H1 (cell line): ENCODE results near the gene ACER3. TPM values are rescaled to one million over a fixed set of nuclear protein-coding genes. Genes with fewer than 3 reads are reported as not detected.
A peak's percentile ranks its signal among the peaks of the same experiment; 100 is the strongest.

Experiments
- CTCF ChIA-PET: fragments of 300-600 bp; sonication (Branson Sonifier 250); formaldehyde crosslinking; loops from one replicate; lab custom pipeline; 2021; ENCODE audit not compliant: partially characterized antibody; lab: Charles Lee
- POLR2A ChIA-PET: fragments of 300-600 bp; sonication (Branson Sonifier 250); formaldehyde crosslinking; loops from one replicate; lab custom pipeline; 2021; ENCODE audit warnings: inconsistent platforms; ENCODE audit not compliant: partially characterized antibody; lab: Charles Lee
- DNase-seq, 2 experiments: peaks; one replicate each; pipeline versions ENCODE4 v3.0.0 to v3.0.0-alpha.2; 2010 to 2022; ENCODE audit warnings: low spot score in 2 of 2, low read depth in 1 of 2, mixed read lengths in 1 of 2
- FAIRE-seq: peaks from 2 replicates; lab custom pipeline; 2011; peaks lifted over from hg19 to GRCh38; lab: Jason Lieb, UNC
- H2AFZ ChIP-seq: 2 replicates; pipeline ENCODE4 v1.8.1; 2012; ENCODE audit warnings: low read length, inconsistent platforms
- H2AK5ac ChIP-seq: 2 replicates; pipeline ENCODE4 v1.6.1; 2013; ENCODE audit warnings: low read depth, low read length
- H2BK120ac ChIP-seq: replicated peaks from 2 replicates; pipeline ENCODE3; 2013; ENCODE audit warnings: low read depth, low read length, inconsistent platforms
- H2BK12ac ChIP-seq: 2 replicates; pipeline ENCODE4 v1.6.1; 2013; ENCODE audit warnings: low read depth, low read length
- H2BK15ac ChIP-seq: 2 replicates; pipeline ENCODE4 v1.6.1; 2013; ENCODE audit warnings: low read length
- H2BK20ac ChIP-seq: 2 replicates; pipeline ENCODE4 v1.6.1; 2013; ENCODE audit warnings: low read length
- H2BK5ac ChIP-seq: 2 replicates; pipeline ENCODE4 v1.6.1; 2013; ENCODE audit warnings: low read depth, low read length
- H3K14ac ChIP-seq: 2 replicates; pipeline ENCODE4 v1.6.1; 2013; ENCODE audit warnings: inconsistent platforms; ENCODE audit not compliant: insufficient read length
- H3K18ac ChIP-seq: 2 replicates; pipeline ENCODE4 v1.6.1; 2013; ENCODE audit warnings: low read length; ENCODE audit errors: extremely low read depth
- H3K23ac ChIP-seq: 2 replicates; pipeline ENCODE4 v1.6.1; 2013; ENCODE audit warnings: inconsistent platforms; ENCODE audit not compliant: insufficient read length
- H3K23me2 ChIP-seq: 2 replicates; pipeline ENCODE4 v1.6.1; 2013; ENCODE audit warnings: low read depth, low read length
- H3K27ac ChIP-seq: 2 replicates; pipeline ENCODE4 v1.6.1; 2011; ENCODE audit warnings: low read depth, low read length, inconsistent platforms
- H3K27me3 ChIP-seq, 4 experiments: replicated peaks in 1 of 4; 1 replicate in 1 of 4; 2 replicates in 3 of 4; pipeline versions ENCODE4 v1.6.1 to v1.8.1; 2011 to 2013; ENCODE audit warnings: low read length in 3 of 4, mild to moderate bottlenecking in 3 of 4, inconsistent platforms in 2 of 4, mixed read lengths in 2 of 4, moderate library complexity in 1 of 4; ENCODE audit not compliant: control insufficient read depth in 3 of 4, insufficient read depth in 3 of 4; ENCODE audit errors: extremely low read depth in 1 of 4
- H3K36me3 ChIP-seq, 4 experiments: 2 replicates each; pipeline versions ENCODE4 v1.6.1 to v1.8.1; 2011 to 2013; ENCODE audit warnings: mild to moderate bottlenecking in 4 of 4, low read length in 3 of 4, moderate library complexity in 2 of 4, control low read depth in 1 of 4, inconsistent platforms in 1 of 4; ENCODE audit not compliant: insufficient read depth in 4 of 4, control insufficient read depth in 2 of 4
- H3K4ac ChIP-seq: replicated peaks from 2 replicates; pipeline ENCODE3; 2013; ENCODE audit warnings: low read length, low read depth, mixed read lengths, inconsistent platforms; ENCODE audit not compliant: insufficient read length
- H3K4me1 ChIP-seq, 4 experiments: replicated peaks in 1 of 4; 1 replicate in 1 of 4; 2 replicates in 3 of 4; pipeline versions ENCODE4 v1.6.1 to v1.8.1; 2011 to 2013; ENCODE audit warnings: low read length in 3 of 4, inconsistent platforms in 2 of 4, mixed read lengths in 1 of 4; ENCODE audit not compliant: insufficient read depth in 4 of 4, control insufficient read depth in 3 of 4
- H3K4me2 ChIP-seq, 2 experiments: 2 replicates each; pipeline versions ENCODE4 v1.6.1 to v1.8.1; 2011 to 2013; ENCODE audit warnings: low read depth in 2 of 2, low read length in 2 of 2, control low read depth in 1 of 2, inconsistent platforms in 1 of 2, mild to moderate bottlenecking in 1 of 2; ENCODE audit not compliant: insufficient read depth in 1 of 2
- H3K4me3 ChIP-seq, 4 experiments: fragments of 200-600, 300-600 bp in 1 of 4; sonication (generic), shearing (Covaris generic), sonication (Bioruptor Twin) in 1 of 4; 2 replicates each; pipeline versions ENCODE4 v1.5.1 to v1.8.1; 2011 to 2016; ENCODE audit warnings: low read length in 4 of 4, low read depth in 3 of 4, control low read depth in 2 of 4, inconsistent platforms in 2 of 4, mild to moderate bottlenecking in 2 of 4, mixed read lengths in 1 of 4, moderate library complexity in 1 of 4; ENCODE audit not compliant: insufficient read depth in 2 of 4; ENCODE audit errors: extremely low read depth in 1 of 4
- H3K56ac ChIP-seq: replicated peaks from 2 replicates; pipeline ENCODE3; 2013; ENCODE audit warnings: low read depth, mild to moderate bottlenecking, mixed read lengths, low read length, inconsistent platforms; ENCODE audit not compliant: insufficient read length
- H3K79me1 ChIP-seq: 2 replicates; pipeline ENCODE4 v1.6.1; 2013; ENCODE audit warnings: low read depth, low read length, control low read depth
- H3K79me2 ChIP-seq, 2 experiments: 2 replicates each; pipeline versions ENCODE4 v1.6.1 to v1.8.1; 2012 to 2013; ENCODE audit warnings: low read length in 2 of 2, mild to moderate bottlenecking in 2 of 2, inconsistent platforms in 1 of 2; ENCODE audit not compliant: insufficient read depth in 2 of 2, control insufficient read depth in 1 of 2
- H3K9ac ChIP-seq, 4 experiments: replicated peaks in 1 of 4; 1 replicate in 1 of 4; 2 replicates in 3 of 4; pipeline versions ENCODE4 v1.6.1 to v1.8.1; 2011 to 2013; ENCODE audit warnings: low read depth in 3 of 4, low read length in 3 of 4, control low read depth in 2 of 4, mild to moderate bottlenecking in 2 of 4, moderate library complexity in 2 of 4, inconsistent platforms in 1 of 4; ENCODE audit errors: extremely low read depth in 1 of 4
- H3K9me3 ChIP-seq, 2 experiments: 2 replicates each; pipeline versions ENCODE4 v1.6.1 to v1.8.1; 2012 to 2013; ENCODE audit warnings: mild to moderate bottlenecking in 2 of 2, moderate library complexity in 2 of 2, control low read depth in 1 of 2, inconsistent platforms in 1 of 2, low read depth in 1 of 2, low read length in 1 of 2, mixed read lengths in 1 of 2; ENCODE audit not compliant: insufficient read depth in 2 of 2
- H4K20me1 ChIP-seq, 2 experiments: replicated peaks in 1 of 2; 2 replicates each; pipeline versions ENCODE3 to v1.8.1; 2011 to 2013; ENCODE audit warnings: inconsistent platforms in 2 of 2, low read length in 2 of 2, mild to moderate bottlenecking in 1 of 2; ENCODE audit not compliant: insufficient read depth in 2 of 2, control insufficient read depth in 1 of 2
- H4K5ac ChIP-seq: 2 replicates; pipeline ENCODE4 v1.6.1; 2013; ENCODE audit warnings: low read length, low read depth, mixed read lengths, inconsistent platforms; ENCODE audit not compliant: insufficient read length
- H4K8ac ChIP-seq: 2 replicates; pipeline ENCODE4 v1.8.0; 2013; ENCODE audit warnings: mild to moderate bottlenecking, moderate library complexity, low read length, inconsistent platforms; ENCODE audit not compliant: insufficient read depth; ENCODE audit errors: extremely low read depth
- H4K91ac ChIP-seq: replicated peaks from 2 replicates; pipeline ENCODE3; 2013; ENCODE audit warnings: low read length, mixed read lengths, inconsistent platforms; ENCODE audit not compliant: insufficient read length
- CBX8 ChIP-seq: fragments of 300-800, 300-1000 bp; sonication (generic); IDR thresholded peaks from 2 replicates; pipeline ENCODE4 v1.7.1; 2016; ENCODE audit warnings: low read depth, low read length, borderline replicate concordance
- CTBP2 ChIP-seq: IDR thresholded peaks from 2 replicates; pipeline ENCODE4 v1.7.0; 2011; ENCODE audit warnings: borderline replicate concordance, mild to moderate bottlenecking, moderate library complexity, mixed read lengths, low read length; ENCODE audit not compliant: insufficient read depth, insufficient read length
- KDM4A ChIP-seq: IDR thresholded peaks from one replicate; pipeline ENCODE4 v1.7.1; 2012; ENCODE audit warnings: low read depth, mild to moderate bottlenecking, moderate library complexity, low read length, inconsistent platforms; ENCODE audit not compliant: severe bottlenecking
- WGBS, 2 experiments: shearing (Covaris generic) in 1 of 2; methylation state at CpG; one replicate each; pipeline versions ENCODE4 v1.1.6 to v1.1.7; 2013 to 2015; ENCODE audit warnings: low lambda C conversion rate in 2 of 2, mixed read lengths in 2 of 2, inconsistent platforms in 1 of 2, low coverage in 1 of 2, missing lambda C conversion rate in 1 of 2; ENCODE audit not compliant: insufficient replicate concordance in 2 of 2, insufficient coverage in 1 of 2, insufficient read length in 1 of 2; ENCODE audit errors: extremely low coverage in 1 of 2, missing lambda C conversion rate in 1 of 2; 5-methylcytosine and 5-hydroxymethylcytosine counted together
- polyA plus RNA-seq, 7 experiments: library from polyadenylated mRNA; depleted of rRNA in 3 of 7; stranded (reverse) in 5 of 7; unstranded in 2 of 7; fragments of >200 nt in 5 of 7; fragments of 200-250 nt in 2 of 7; gene quantifications; 1 replicate in 5 of 7; 2 replicates in 1 of 7; 4 replicates in 1 of 7; pipeline versions ENCODE4 v1.2.1 to v1.2.3, GENCODE V29; 2011 to 2013; ENCODE audit warnings: missing spikeins in 2 of 7, mixed read lengths in 2 of 7
- total RNA-seq: library from RNA; stranded (reverse); fragmentation: NEBNext Ultra II Directional; extraction: Animal tissue kit (Norgen Biotek cat#: 25700); gene quantifications from 2 replicates; pipeline ENCODE4 v1.2.1, GENCODE V29; 2021

Gene ACER3
- total and polyA plus RNA-seq, 2 of the 8 experiments (the other 6 are each of a cell fraction or from before 2014, with no cell fraction given): 5.7 to 16.2 TPM

GRCh38 chr11:77049026-77049425, 188.3 kb downstream of the ACER3 start:
- FAIRE-seq: no peak

More at GRCh38 chr11:77049026-77049425, 188.3 kb downstream of the ACER3 start:
- H3K23ac ChIP-seq: no peak overlapping the region
- H4K5ac ChIP-seq: no peak overlapping the region
- H3K9ac ChIP-seq: no peak overlapping the region
- H4K20me1 ChIP-seq: no peaks in the 10 kb centered on the region
- H2AFZ ChIP-seq: peak overlapping the region; percentile 49; the same call in 1 of the 2 replicates
- TF ChIP-seq KDM4A: no peak
- no peak for TF ChIP-seq CTBP2
- TF ChIP-seq CBX8: no peak
- TF ChIP-seq, all 59 proteins: peak for 0
- no peak overlapping the region for H2BK15ac ChIP-seq
- no peak overlapping the region for H3K27ac ChIP-seq
- no peak overlapping the region for H3K4me2 ChIP-seq
- H3K18ac ChIP-seq: no peak overlapping the region
- no peak overlapping the region for H3K14ac ChIP-seq
- H3K79me1 ChIP-seq: no peaks in the 10 kb centered on the region
- H2BK120ac ChIP-seq: no peak overlapping the region
- no peak overlapping the region for H3K4me3 ChIP-seq
- peaks cover 0 to 5% (median under 1%) of the 10 kb centered on the region in 4 experiments; a peak in 2 of 7 replicates for H3K27me3 ChIP-seq
- peaks cover 0 to 3% of the 10 kb centered on the region in 2 experiments; a peak in 1 of 4 replicates for H3K9me3 ChIP-seq
- H2BK5ac ChIP-seq: no peak overlapping the region
- no peak overlapping the region for H2AK5ac ChIP-seq
- no peak for DNase-seq
- POLR2A ChIA-PET: interaction anchor here (1.3 to 2.7 kb wide), 3 partner anchors 8 to 42 kb away, joined by 3 to 9 read pairs (median 3); partner anchors contain the start of gene CAPN5
- no peaks in the 10 kb centered on the region for H3K36me3 ChIP-seq
- 82% methylated on average over 6 of the region's 6 CpGs; no CpG with 5 or more reads in 1 of the 2 experiments for WGBS, 2 experiments
- H3K23me2 ChIP-seq: no peaks in the 10 kb centered on the region
- no peak overlapping the region for H4K91ac ChIP-seq
- H3K4me1 ChIP-seq: peaks cover 0 to 2% (median 0%) of the 10 kb centered on the region in 4 experiments; a peak in 3 of 7 replicates
- no peak overlapping the region; the same call in 1 of the 2 replicates for H4K8ac ChIP-seq
- H3K56ac ChIP-seq: no peak overlapping the region
- H3K79me2 ChIP-seq: no peaks in the 10 kb centered on the region
- no peak overlapping the region for H3K4ac ChIP-seq
- CTCF ChIA-PET: interaction anchor here (0.6 to 12.7 kb wide), 13 partner anchors 9 to 132 kb away, joined by 3 to 201 read pairs (median 12); partner anchors contain the start of genes CAPN5, MYO7A and OMP
- no peak overlapping the region for H2BK12ac ChIP-seq
- no peak overlapping the region for H2BK20ac ChIP-seq
